Activated CD4-positive, alpha-beta T cell treated with anti-CD3 and anti-CD28 coated beads for 48 hours (primary cell): ENCODE results near the gene MKRN2.
"Not testable (repeated sequence)": the region's sequence is repeated elsewhere in the genome, so short reads cannot be mapped to it uniquely, and the experiment has no call there.

Source experiments
- DNase-seq: peaks from one replicate; pipeline ENCODE4 v3.0.0-alpha.2; 2020

MKRN2 gene

GRCh38 chr3:12591456-12591855, 34.6 kb downstream of the MKRN2 start:
- DNase-seq, result no peak

GRCh38 chr3:12591997-12592715, 35.3 kb downstream of the MKRN2 start:
- DNase-seq, result no peak

GRCh38 chr3:12593473-12593872, 36.6 kb downstream of the MKRN2 start:
- DNase-seq, result no peak

- no peak for DNase-seq
Measured at GRCh38 chr3:12598890-12599289, 42.0 kb downstream of the MKRN2 start.

GRCh38 chr3:12601072-12601471, 44.2 kb downstream of the MKRN2 start:
- no peak for DNase-seq

- no peak for DNase-seq
Measured at GRCh38 chr3:12603969-12604368, 47.1 kb downstream of the MKRN2 start.

- no peak for DNase-seq
Measured at GRCh38 chr3:12608376-12608775, 51.5 kb downstream of the MKRN2 start.

GRCh38 chr3:12611117-12611516, 54.2 kb downstream of the MKRN2 start:
- DNase-seq, result no peak

- no peak for DNase-seq
Measured at GRCh38 chr3:12612514-12613226, 55.8 kb downstream of the MKRN2 start.

GRCh38 chr3:12613250-12613649, 56.4 kb downstream of the MKRN2 start:
- DNase-seq, result no peak

GRCh38 chr3:12615266-12615665, 58.4 kb downstream of the MKRN2 start:
- no peak for DNase-seq

- DNase-seq, result no peak
Measured at GRCh38 chr3:12618426-12618825, 61.5 kb downstream of the MKRN2 start.

GRCh38 chr3:12620305-12620704, 63.4 kb downstream of the MKRN2 start:
- no peak for DNase-seq

GRCh38 chr3:12620729-12621128, 63.8 kb downstream of the MKRN2 start:
- no peak for DNase-seq

- no peak for DNase-seq
Measured at GRCh38 chr3:12622335-12622734, 65.4 kb downstream of the MKRN2 start.

- no peak for DNase-seq
Measured at GRCh38 chr3:12624056-12624455, 67.2 kb downstream of the MKRN2 start.

GRCh38 chr3:12624964-12625363, 68.1 kb downstream of the MKRN2 start:
- not testable (repeated sequence) for DNase-seq

GRCh38 chr3:12627370-12627769, 70.5 kb downstream of the MKRN2 start:
- DNase-seq, result no peak

- DNase-seq, result no peak
Measured at GRCh38 chr3:12628813-12629212, 71.9 kb downstream of the MKRN2 start.

- DNase-seq, result no peak
Measured at GRCh38 chr3:12629560-12629959, 72.7 kb downstream of the MKRN2 start.

- no peak for DNase-seq
Measured at GRCh38 chr3:12630292-12630691, 73.4 kb downstream of the MKRN2 start.

GRCh38 chr3:12630843-12631242, 74.0 kb downstream of the MKRN2 start:
- not testable (repeated sequence) for DNase-seq

GRCh38 chr3:12632523-12632922, 75.6 kb downstream of the MKRN2 start:
- no peak for DNase-seq

- DNase-seq, result no peak
Measured at GRCh38 chr3:12633108-12633507, 76.2 kb downstream of the MKRN2 start.
